Neural progenitor cell (in vitro differentiated cells): ENCODE results near the gene PRKCH. TPM values are rescaled to one million over a fixed set of nuclear protein-coding genes. Genes with fewer than 3 reads are reported as not detected.

Experiments used
- DNase-seq: peaks from one replicate; pipeline ENCODE4 v3.0.0-alpha.2; 2016; ENCODE audit warnings: low spot score
- H2AFZ ChIP-seq: fragments of 200-600 bp; sonication (generic); replicated peaks from 2 replicates; pipeline ENCODE4 v1.6.1; 2016; ENCODE audit warnings: antibody characterized with exemption
- H3F3A ChIP-seq: fragments of 200-600 bp; sonication (generic); 2 replicates; pipeline ENCODE4 v1.6.1; 2016; ENCODE audit warnings: antibody characterized with exemption, low read depth
- H3K27ac ChIP-seq: fragments of 200-600 bp; sonication (generic); 2 replicates; pipeline ENCODE4 v1.5.1; 2016; ENCODE audit warnings: mild to moderate bottlenecking
- H3K27me3 ChIP-seq: fragments of 200-600 bp; sonication (generic); 2 replicates; pipeline ENCODE4 v1.6.1; 2016; ENCODE audit warnings: mild to moderate bottlenecking, moderate library complexity
- H3K36me3 ChIP-seq: fragments of 200-600 bp; sonication (generic); 2 replicates; pipeline ENCODE4 v1.5.1; 2016
- H3K4me1 ChIP-seq: fragments of 200-600 bp; sonication (generic); 2 replicates; pipeline ENCODE4 v1.6.1; 2016; ENCODE audit warnings: mixed run types
- H3K4me2 ChIP-seq: fragments of 200-600 bp; sonication (generic); 2 replicates; pipeline ENCODE4 v1.6.1; 2016
- H3K4me3 ChIP-seq: fragments of 200-600 bp; sonication (generic); 2 replicates; pipeline ENCODE4 v1.5.1; 2016
- H3K79me2 ChIP-seq: fragments of 200-600 bp; sonication (generic); 2 replicates; pipeline ENCODE4 v1.6.1; 2016; ENCODE audit warnings: low read depth
- H3K9ac ChIP-seq: fragments of 200-600 bp; sonication (generic); 2 replicates; pipeline ENCODE4 v1.6.1; 2016
- H3K9me3 ChIP-seq: fragments of 200-600 bp; sonication (generic); 2 replicates; pipeline ENCODE4 v1.5.1; 2016; ENCODE audit warnings: low read depth
- H4K20me1 ChIP-seq: fragments of 200-600 bp; sonication (generic); 2 replicates; pipeline ENCODE4 v1.6.1; 2016; ENCODE audit warnings: low read depth
- H3K27ac Mint-ChIP-seq: 3 replicates; pipeline ENCODE4 v1.8.0; 2021; ENCODE audit warnings: mixed read lengths
- H3K27me3 Mint-ChIP-seq: 2 replicates; pipeline ENCODE4 v1.8.0; 2022; ENCODE audit warnings: low read depth, mild to moderate bottlenecking, inconsistent platforms, moderate library complexity, mixed read lengths; ENCODE audit not compliant: insufficient read depth
- H3K36me3 Mint-ChIP-seq: 3 replicates; pipeline ENCODE4 v1.8.0; 2021; ENCODE audit warnings: mixed read lengths
- H3K4me1 Mint-ChIP-seq: 3 replicates; pipeline ENCODE4 v1.8.0; 2021; ENCODE audit warnings: mixed read lengths
- H3K4me3 Mint-ChIP-seq: 3 replicates; pipeline ENCODE4 v1.8.0; 2021; ENCODE audit warnings: mild to moderate bottlenecking, moderate library complexity, mixed read lengths
- H3K9me3 Mint-ChIP-seq: 3 replicates; pipeline ENCODE4 v1.8.0; 2020; ENCODE audit warnings: mixed read lengths
- CTCF ChIP-seq: fragments of 200-600 bp; sonication (generic); IDR thresholded peaks from 2 replicates; pipeline ENCODE4 v1.5.1; 2017; ENCODE audit warnings: antibody characterized with exemption, mild to moderate bottlenecking
- EZH2 ChIP-seq: fragments of 200-600 bp; sonication (generic); IDR thresholded peaks from 2 replicates; pipeline ENCODE4 v1.6.1; 2017; ENCODE audit warnings: antibody characterized with exemption, mild to moderate bottlenecking, moderate library complexity
- EZH2phosphoT487 ChIP-seq: fragments of 200-600 bp; sonication (generic); IDR thresholded peaks from 2 replicates; pipeline ENCODE4 v1.6.1; 2017; ENCODE audit warnings: antibody characterized with exemption
- total RNA-seq: library from RNA; depleted of rRNA; stranded (reverse); fragments of >200 nt; gene quantifications from 2 replicates; pipeline ENCODE4 v1.2.3, GENCODE V29; 2015; ENCODE audit warnings: low replicate concordance

PRKCH gene
- total RNA-seq, 1 donor from 2014 or later: 1.3 TPM

- TF ChIP-seq EZH2phosphoT487: no peak
- no peak for TF ChIP-seq CTCF
- no peak for TF ChIP-seq EZH2
- no peak overlapping the region for H3K4me3 Mint-ChIP-seq
- H3K27me3 ChIP-seq: no peaks in the 10 kb centered on the region
- H3K27ac ChIP-seq: no peak overlapping the region
- H3K4me1 ChIP-seq: no peaks in the 10 kb centered on the region
- no peak for DNase-seq
- H3K9ac ChIP-seq: no peak overlapping the region
- no peak overlapping the region for H3K4me3 ChIP-seq
- H4K20me1 ChIP-seq: no peaks in the 10 kb centered on the region
- no peaks in the 10 kb centered on the region for H3K9me3 Mint-ChIP-seq
- no peaks in the 10 kb centered on the region for H3F3A ChIP-seq
- no peak overlapping the region for H3K27ac Mint-ChIP-seq
- H3K79me2 ChIP-seq: no peaks in the 10 kb centered on the region
- H3K36me3 ChIP-seq: no peaks in the 10 kb centered on the region
- H3K4me2 ChIP-seq: no peak overlapping the region
- no peaks in the 10 kb centered on the region for H3K36me3 Mint-ChIP-seq
- no peaks in the 10 kb centered on the region for H3K27me3 Mint-ChIP-seq
- H3K4me1 Mint-ChIP-seq: no peaks in the 10 kb centered on the region
- H3K9me3 ChIP-seq: no peaks in the 10 kb centered on the region
- H2AFZ ChIP-seq: no peak overlapping the region
These were observed 195.7 kb downstream of the PRKCH start for GRCh38 chr14:61516964-61517653.

GRCh38 chr14:61517911-61518384, 196.6 kb downstream of the PRKCH start:
- H3K4me3 Mint-ChIP-seq: no peak overlapping the region
- H4K20me1 ChIP-seq: no peaks in the 10 kb centered on the region
- no peak overlapping the region for H3K27ac Mint-ChIP-seq
- H3K4me1 Mint-ChIP-seq: no peaks in the 10 kb centered on the region
- H3K79me2 ChIP-seq: no peaks in the 10 kb centered on the region
- H3K9me3 ChIP-seq: no peaks in the 10 kb centered on the region
- no peaks in the 10 kb centered on the region for H3K9me3 Mint-ChIP-seq
- H3K4me1 ChIP-seq: no peaks in the 10 kb centered on the region
- H3K27me3 Mint-ChIP-seq: no peaks in the 10 kb centered on the region
- H3F3A ChIP-seq: no peaks in the 10 kb centered on the region
- H3K9ac ChIP-seq: no peak overlapping the region
- H3K36me3 Mint-ChIP-seq: no peaks in the 10 kb centered on the region
- TF ChIP-seq EZH2: no peak
- TF ChIP-seq EZH2phosphoT487: no peak
- H3K27ac ChIP-seq: no peak overlapping the region
- H2AFZ ChIP-seq: no peak overlapping the region
- no peak overlapping the region for H3K4me3 ChIP-seq
- DNase-seq: no peak
- H3K4me2 ChIP-seq: no peak overlapping the region
- H3K36me3 ChIP-seq: no peaks in the 10 kb centered on the region
- no peaks in the 10 kb centered on the region for H3K27me3 ChIP-seq

- TF ChIP-seq EZH2 (no peak), EZH2phosphoT487 (no peak), CTCF (no peak)
These were observed 197.0 kb downstream of the PRKCH start for GRCh38 chr14:61518403-61518802.

GRCh38 chr14:61519106-61519505, 197.7 kb downstream of the PRKCH start:
- Histone ChIP-seq H3K27me3 (no peaks in the 10 kb centered on the region), H3F3A (no peaks in the 10 kb centered on the region), H3K27ac (no peak overlapping the region), H3K4me2 (no peak overlapping the region), H3K4me1 (no peaks in the 10 kb centered on the region), H3K36me3 (no peaks in the 10 kb centered on the region), H3K4me3 (no peak overlapping the region), H2AFZ (no peak overlapping the region), H3K9ac (no peak overlapping the region), H4K20me1 (no peaks in the 10 kb centered on the region), H3K79me2 (no peaks in the 10 kb centered on the region), H3K9me3 (no peaks in the 10 kb centered on the region)
- H3K27ac Mint-ChIP-seq: no peak overlapping the region
- no peaks in the 10 kb centered on the region for H3K36me3 Mint-ChIP-seq
- no peaks in the 10 kb centered on the region for H3K9me3 Mint-ChIP-seq
- H3K27me3 Mint-ChIP-seq: peaks cover 2% of the 10 kb centered on the region
- peaks cover 7% of the 10 kb centered on the region for H3K4me1 Mint-ChIP-seq
- no peak overlapping the region for H3K4me3 Mint-ChIP-seq
- TF ChIP-seq CTCF (no peak), EZH2phosphoT487 (no peak), EZH2 (no peak)
- no peak for DNase-seq

More at GRCh38 chr14:61518403-61518802, 197.0 kb downstream of the PRKCH start:
- no peaks in the 10 kb centered on the region for H3K27me3 ChIP-seq
- no peak overlapping the region for H3K9ac ChIP-seq
- no peak for DNase-seq
- Mint-ChIP-seq H3K4me1 (no peaks in the 10 kb centered on the region), H3K27me3 (no peaks in the 10 kb centered on the region), H3K36me3 (no peaks in the 10 kb centered on the region), H3K27ac (no peak overlapping the region), H3K9me3 (no peaks in the 10 kb centered on the region), H3K4me3 (no peak overlapping the region)
- H3K79me2 ChIP-seq: no peaks in the 10 kb centered on the region
- no peak overlapping the region for H3K27ac ChIP-seq
- H3K4me3 ChIP-seq: no peak overlapping the region
- H3K4me1 ChIP-seq: no peaks in the 10 kb centered on the region
- no peaks in the 10 kb centered on the region for H3F3A ChIP-seq
- H3K36me3 ChIP-seq: no peaks in the 10 kb centered on the region
- no peaks in the 10 kb centered on the region for H3K9me3 ChIP-seq
- no peak overlapping the region for H3K4me2 ChIP-seq
- H2AFZ ChIP-seq: no peak overlapping the region
- H4K20me1 ChIP-seq: no peaks in the 10 kb centered on the region
